ENCODE measurements around the gene LENG8. TPM values are rescaled to one million over a fixed set of nuclear protein-coding genes. Genes with fewer than 3 reads are reported as not detected.

LENG8 gene
- total and polyA plus RNA-seq, 2 of the 4 experiments (the other 2 are of a cell fraction): 21.1 to 93.9 TPM

GRCh38 chr19:54455786-54456422 lies 6.9 kb downstream of the LENG8 start:
- TF ChIP-seq RFX5 (IDR thresholded peaks at IDR 0.05; ENCODE audit: low read depth, low read length): no peak
- in situ Hi-C loops (cut with MboI; ENCODE audit: low sequenced_read_pairs) (loop anchor here (10.0 to 25.0 kb wide), 6 partner anchors 251 to 1681 kb away; partner anchors contain the start of genes NAT14, NDUFA3, OSCAR and PRPF31), dilution Hi-C loops (cut with HindIII; ENCODE audit: low sequenced_read_pairs, unreplicated experiment) (no loop called here), intact Hi-C loops (cut with micrococcal nuclease) (no loop called here)
- no peak overlapping the region for H4K5ac ChIP-seq (ENCODE audit: low read depth, low read length)
- H2BK20ac ChIP-seq (ENCODE audit: low read depth, low read length): no peak overlapping the region
- H3K27ac ChIP-seq (ENCODE audit: insufficient read depth, low read length): no peak overlapping the region
- no peak overlapping the region for H4K91ac ChIP-seq (ENCODE audit: insufficient read depth, low read depth, low read length)
- H2AK9ac ChIP-seq (replicated peaks; ENCODE audit: low read depth, low read length, poor library complexity): peak overlapping the region; percentile 65
- ChIA-PET CTCF (no interaction called here), POLR2A (ENCODE audit: unreplicated experiment) (no interaction called here)
- H2AFZ ChIP-seq (replicated peaks; ENCODE audit: low read length, poor library complexity): no peak overlapping the region
- H3K4ac ChIP-seq (ENCODE audit: low read depth, low read length): no peak overlapping the region
- H3K36me3 ChIP-seq (ENCODE audit: control insufficient read depth, insufficient read depth, low read length): peaks cover 95% of the 10 kb centered on the region
- H2BK15ac ChIP-seq (ENCODE audit: low read depth, low read length): no peak overlapping the region
- no peak overlapping the region for H3K23ac ChIP-seq (ENCODE audit: low read depth, low read length)
- H3K9ac ChIP-seq (ENCODE audit: low read depth, low read length): no peak overlapping the region
- no peak overlapping the region for H3K18ac ChIP-seq (ENCODE audit: low read depth, low read length)
- no peak for DNase-seq
- peaks cover 4% of the 10 kb centered on the region for H3K4me1 ChIP-seq (ENCODE audit: control insufficient read depth, insufficient read depth, low read length)
- no TSS peak for BruUV-seq (replicated peaks)
- 96% methylated on average over 4 of the region's 40 CpGs; no CpG with 5 or more reads in 1 of the 2 experiments for WGBS, 2 experiments (ENCODE audit: extremely low coverage in 2 of 2, insufficient read length in 1 of 2)
- no peak overlapping the region for H3K56ac ChIP-seq (ENCODE audit: extremely low read depth, insufficient read depth, low read length)
- ATAC-seq (ENCODE audit: low read depth): no peak
- no peaks in the 10 kb centered on the region for H3K27me3 ChIP-seq (ENCODE audit: control insufficient read depth, insufficient read depth, low read length)
- no peak overlapping the region for H2AK5ac ChIP-seq (ENCODE audit: low read depth, low read length)
- H3K14ac ChIP-seq (replicated peaks; ENCODE audit: low read depth, low read length): no peak overlapping the region
- H3K4me2 ChIP-seq (ENCODE audit: low read depth, low read length): no peak overlapping the region
- no peak overlapping the region for H2BK120ac ChIP-seq (ENCODE audit: low read depth, low read length)
- H3K9me3 ChIP-seq (ENCODE audit: control insufficient read depth, insufficient read depth, low read length): no peaks in the 10 kb centered on the region
- H4K20me1 ChIP-seq (ENCODE audit: insufficient read depth, low read length): peaks cover 81% of the 10 kb centered on the region
- H3K4me3 ChIP-seq (ENCODE audit: insufficient read depth, low read depth, low read length): no peak overlapping the region
- H3K9me1 ChIP-seq (ENCODE audit: insufficient read depth, low read length): peaks cover 11% of the 10 kb centered on the region; the same call in 1 of the 2 replicates
- H4K8ac ChIP-seq (ENCODE audit: low read depth in 2 of 2, low read length in 2 of 2): no peak overlapping the region
- no peak overlapping the region for H2BK5ac ChIP-seq (ENCODE audit: low read depth, low read length, poor library complexity, severe bottlenecking)
- H3K79me1 ChIP-seq (ENCODE audit: low read depth in 1 of 2, low read length in 2 of 2): peaks cover 22 to 71% of the 10 kb centered on the region in 2 experiments

All from IMR-90 (cell line).